ENCODE measurements around the gene TBX18.

The TBX18 gene

DNA sequence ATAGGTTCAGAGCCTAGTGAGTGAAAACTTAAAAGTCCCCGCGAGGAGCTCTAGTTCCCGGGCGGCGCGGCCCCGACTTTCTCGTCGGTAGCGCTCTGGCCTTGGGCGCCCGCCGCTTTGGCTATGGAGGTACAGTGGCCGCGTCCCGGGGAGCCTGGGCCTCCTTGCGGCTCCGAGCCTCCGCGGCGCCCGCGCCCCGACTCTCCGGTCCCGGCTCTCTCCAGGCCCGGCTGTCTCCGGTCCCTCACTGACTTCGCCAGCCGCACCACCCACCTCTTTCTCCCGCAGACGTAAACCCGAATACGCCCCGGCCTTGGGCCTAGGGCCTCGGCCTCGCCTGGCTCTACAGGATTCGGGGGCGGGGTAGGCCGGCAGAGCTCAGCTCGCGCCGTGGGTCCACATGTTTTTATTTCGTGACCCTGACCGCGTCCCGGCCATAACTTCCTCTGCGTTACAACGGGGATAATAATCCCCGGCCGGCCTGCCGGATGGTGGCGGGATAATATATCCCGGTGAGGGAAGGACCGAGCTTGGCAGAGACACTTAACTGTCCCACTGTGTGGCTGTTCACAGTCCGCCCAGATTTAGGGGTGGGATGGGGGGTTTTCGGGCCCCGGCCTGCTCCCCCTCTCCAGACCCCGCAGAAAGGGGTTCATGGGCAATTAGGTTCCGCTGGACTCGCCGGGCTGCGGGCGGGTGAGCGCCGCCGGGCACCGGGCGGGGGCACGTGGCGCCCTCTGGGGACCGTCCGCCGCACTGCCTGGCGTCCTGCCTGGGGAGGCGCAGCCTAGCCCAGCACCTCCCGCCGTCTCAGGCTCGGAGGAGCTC is 10.0 kb upstream of the TBX18 start (continued):
- TF ChIP-seq PRDM10 (tag by site-specific recombination; IDR thresholded peaks at IDR 0.05), result peak; percentile 58
- no peak for TF ChIP-seq ZNF768 (tag by site-specific recombination; IDR thresholded peaks at IDR 0.05)
- no peak for TF ChIP-seq ZNF658 (tag by site-specific recombination; IDR thresholded peaks at IDR 0.05)
- no peak for TF ChIP-seq ZNF426 (tag by site-specific recombination; IDR thresholded peaks at IDR 0.05)
- peak; percentile 53; the same call in 1 of the 2 replicates for TF ChIP-seq ZNF610 (tag by site-specific recombination; IDR thresholded peaks at IDR 0.05; ENCODE audit: borderline replicate concordance)
- TF ChIP-seq ELK4 (IDR thresholded peaks at IDR 0.05; ENCODE audit: borderline replicate concordance, low read depth, low read length), result no peak
- TF ChIP-seq OSR2 (tag by site-specific recombination; IDR thresholded peaks at IDR 0.05), result no peak
- TF ChIP-seq ZNF416 (tag by site-specific recombination; IDR thresholded peaks at IDR 0.05), result no peak
- peak; percentile 81 for TF ChIP-seq ZSCAN30 (tag by site-specific recombination; IDR thresholded peaks at IDR 0.05)
- TF ChIP-seq ZNF174 (tag by site-specific recombination; IDR thresholded peaks at IDR 0.05), result no peak
- TF ChIP-seq GLI4 (tag by site-specific recombination; IDR thresholded peaks at IDR 0.05), result no peak
- TF ChIP-seq ZNF624 (tag by site-specific recombination; IDR thresholded peaks at IDR 0.05), result no peak
- TF ChIP-seq ZNF791 (tag by site-specific recombination; IDR thresholded peaks at IDR 0.05), result no peak
- TF ChIP-seq SP7 (tag by site-specific recombination; IDR thresholded peaks at IDR 0.05), result peak; percentile 61
- TF ChIP-seq ZBTB20 (tag by site-specific recombination; IDR thresholded peaks at IDR 0.05), result peak; percentile 63; the same call in 1 of the 2 replicates
- TF ChIP-seq ZNF239 (tag by site-specific recombination; IDR thresholded peaks at IDR 0.05), result no peak
- TF ChIP-seq KLF17 (tag by site-specific recombination; IDR thresholded peaks at IDR 0.05), result peak; percentile 19; the same call in 1 of the 2 replicates
- no peak for TF ChIP-seq ZNF776 (tag by site-specific recombination; IDR thresholded peaks at IDR 0.05; ENCODE audit: borderline replicate concordance)
- TF ChIP-seq ZNF449 (tag by site-specific recombination; IDR thresholded peaks at IDR 0.05), result no peak
- TF ChIP-seq ZNF26 (tag by site-specific recombination; IDR thresholded peaks at IDR 0.05), result no peak
- TF ChIP-seq ZNF175 (tag by site-specific recombination; IDR thresholded peaks at IDR 0.05), result no peak
- TF ChIP-seq ZNF223 (tag by site-specific recombination; IDR thresholded peaks at IDR 0.05), result no peak
- TF ChIP-seq REPIN1 (tag by site-specific recombination; IDR thresholded peaks at IDR 0.05; ENCODE audit: low read depth), result no peak
- no peak for TF ChIP-seq TSHZ1 (tag by site-specific recombination; IDR thresholded peaks at IDR 0.05; ENCODE audit: borderline replicate concordance)
- TF ChIP-seq ZNF362 (tag by site-specific recombination; IDR thresholded peaks at IDR 0.05), result no peak
- TF ChIP-seq ZNF664 (tag by site-specific recombination; IDR thresholded peaks at IDR 0.05), result no peak
